B cell (primary cell): ENCODE results near the gene ULK4. TPM values are rescaled to one million over a fixed set of nuclear protein-coding genes. Genes with fewer than 3 reads are reported as not detected.

Experiments used
- ATAC-seq: fragments of 200-7000 bp; cut with Tn5 transposase; one replicate; pipeline ENCODE4 v1.10.0; 2021; ENCODE audit warnings: low read depth, mild to moderate bottlenecking, moderate number of reproducible peaks, moderate library complexity
- CTCF ChIA-PET: fragments of 350-600 bp; sonication (Branson Sonifier 250); formaldehyde crosslinking; loops from one replicate; lab custom pipeline; 2021; ENCODE audit warnings: antibody characterized with exemption, inconsistent platforms; lab: Charles Lee
- POLR2A ChIA-PET: fragments of 350-600 bp; sonication (Branson Sonifier 250); formaldehyde crosslinking; loops from one replicate; lab custom pipeline; 2021; ENCODE audit warnings: antibody characterized with exemption; lab: Charles Lee
- DNase-seq: peaks from one replicate; pipeline ENCODE4 v3.0.0; 2013
- H2AFZ ChIP-seq: 2 replicates; pipeline ENCODE4 v1.6.1; 2012; ENCODE audit warnings: mild to moderate bottlenecking, low read depth, low read length; ENCODE audit not compliant: insufficient read depth, poor library complexity, severe bottlenecking
- H3K27ac ChIP-seq, 2 donors: 1 replicate in 1 of 2; 2 replicates in 1 of 2; pipeline ENCODE4 v1.5.1; 2012 to 2013; ENCODE audit warnings: low read length in 2 of 2, mild to moderate bottlenecking in 2 of 2, moderate library complexity in 1 of 2
- H3K27me3 ChIP-seq, 4 experiments: fragments of 200-600 bp in 1 of 4; sonication (generic) in 1 of 4; replicated peaks in 1 of 4; 1 replicate in 2 of 4; 2 replicates in 2 of 4; pipeline versions ENCODE4 v1.6.1 to v1.7.0; 2013 to 2016; ENCODE audit warnings: low read length in 3 of 4, mild to moderate bottlenecking in 2 of 4, mixed read lengths in 1 of 4, moderate library complexity in 1 of 4; ENCODE audit not compliant: insufficient read depth in 4 of 4, control insufficient read depth in 3 of 4; ENCODE audit errors: control extremely low read depth in 1 of 4
- H3K36me3 ChIP-seq, 2 experiments: replicated peaks in 1 of 2; 1 replicate in 1 of 2; 2 replicates in 1 of 2; pipeline versions ENCODE4 v1.6.1 to v1.7.1; 2013; ENCODE audit warnings: low read length in 1 of 2; ENCODE audit not compliant: insufficient read depth in 2 of 2, control insufficient read depth in 1 of 2; ENCODE audit errors: control extremely low read depth in 1 of 2, extremely low read depth in 1 of 2
- H3K4me1 ChIP-seq, 2 donors: fragments of 200-600 bp in 1 of 2; sonication (generic) in 1 of 2; 1 replicate in 1 of 2; 2 replicates in 1 of 2; pipeline versions ENCODE4 v1.5.1 to v1.6.1; 2013 to 2017; ENCODE audit warnings: low read length in 2 of 2; ENCODE audit not compliant: control insufficient read depth in 2 of 2, insufficient read depth in 2 of 2
- H3K4me2 ChIP-seq: replicated peaks from 2 replicates; pipeline ENCODE3; 2012; ENCODE audit warnings: mild to moderate bottlenecking, low read depth, low read length; ENCODE audit not compliant: poor library complexity, severe bottlenecking
- H3K4me3 ChIP-seq, 5 experiments: fragments of 200-600 bp in 1 of 5; sonication (generic) in 1 of 5; 1 replicate in 3 of 5; 2 replicates in 2 of 5; pipeline versions ENCODE4 v1.5.1 to v1.7.0; 2011 to 2016; ENCODE audit warnings: low read length in 4 of 5, mild to moderate bottlenecking in 4 of 5, low read depth in 2 of 5, control low read depth in 1 of 5, moderate library complexity in 1 of 5; ENCODE audit not compliant: insufficient read depth in 1 of 5; ENCODE audit errors: control extremely low read depth in 1 of 5, extremely low read depth in 1 of 5
- H3K79me2 ChIP-seq: fragments of 200-600 bp; sonication (generic); one replicate; pipeline ENCODE4 v1.6.0; 2016; ENCODE audit warnings: low read length; ENCODE audit not compliant: control insufficient read depth, insufficient read depth
- H3K9ac ChIP-seq: fragments of 200-600 bp; sonication (generic); 2 replicates; pipeline ENCODE4 v1.6.1; 2017; ENCODE audit warnings: mild to moderate bottlenecking, low read length, moderate library complexity
- H3K9me3 ChIP-seq, 3 donors: one replicate each; pipeline versions ENCODE4 v1.6.1 to v1.7.1; 2013; ENCODE audit warnings: low read length in 2 of 3; ENCODE audit not compliant: control insufficient read depth in 2 of 3, insufficient read depth in 1 of 3; ENCODE audit errors: control extremely low read depth in 1 of 3
- H4K20me1 ChIP-seq: 2 replicates; pipeline ENCODE4 v1.6.0; 2012; ENCODE audit warnings: mild to moderate bottlenecking, low read length; ENCODE audit not compliant: insufficient read depth, control insufficient read depth, poor library complexity, severe bottlenecking
- H3K27ac Mint-ChIP-seq: one replicate; pipeline ENCODE4 v1.8.0; 2021; ENCODE audit warnings: mixed read lengths
- H3K27me3 Mint-ChIP-seq: one replicate; pipeline ENCODE4 v1.8.0; 2021; ENCODE audit warnings: mixed read lengths
- H3K4me1 Mint-ChIP-seq: one replicate; pipeline ENCODE4 v1.8.0; 2021; ENCODE audit warnings: mixed read lengths
- H3K4me3 Mint-ChIP-seq: one replicate; pipeline ENCODE4 v1.8.0; 2021; ENCODE audit warnings: mixed read lengths
- H3K9me3 Mint-ChIP-seq: one replicate; pipeline ENCODE4 v1.8.0; 2022; ENCODE audit warnings: mixed read lengths; ENCODE audit not compliant: insufficient read depth
- CTCF ChIP-seq: fragments of 200-600 bp; IDR thresholded peaks from one replicate; pipeline ENCODE4 v1.8.0; 2022; ENCODE audit warnings: antibody characterized with exemption, mild to moderate bottlenecking
- EZH2 ChIP-seq: IDR thresholded peaks from 2 replicates; pipeline ENCODE4 v1.6.1; 2012; ENCODE audit warnings: borderline replicate concordance, low read depth, mild to moderate bottlenecking, moderate library complexity, low read length; ENCODE audit not compliant: insufficient read depth, poor library complexity, severe bottlenecking
- WGBS: methylation state at CpG from one replicate; pipeline ENCODE4 v1.1.5; 2013; ENCODE audit warnings: missing lambda C conversion rate; ENCODE audit not compliant: insufficient coverage; 5-methylcytosine and 5-hydroxymethylcytosine counted together
- intact Hi-C: fragments of 100-400 bp; cut with micrococcal nuclease; formaldehyde crosslinking; loops from one replicate; pipeline ENCODE4 v1.10.0; 2022
- polyA plus RNA-seq: library from polyadenylated mRNA; depleted of rRNA; stranded (reverse); fragments of >200 nt; gene quantifications from 2 replicates; pipeline ENCODE4 v1.2.3, GENCODE V29; 2012
- total RNA-seq, 2 donors: library from RNA; stranded (reverse); fragments of 120-200 nt in 1 of 2; gene quantifications; 1 replicate in 1 of 2; 2 replicates in 1 of 2; pipeline versions ENCODE4 v1.2.3 to v1.2.4, GENCODE V29; 2013 to 2022

Gene ULK4
- total and polyA plus RNA-seq, 2 donors (not counting 1 experiment from before 2014, with no cell fraction given): 5.2 to 33.7 TPM

DNA sequence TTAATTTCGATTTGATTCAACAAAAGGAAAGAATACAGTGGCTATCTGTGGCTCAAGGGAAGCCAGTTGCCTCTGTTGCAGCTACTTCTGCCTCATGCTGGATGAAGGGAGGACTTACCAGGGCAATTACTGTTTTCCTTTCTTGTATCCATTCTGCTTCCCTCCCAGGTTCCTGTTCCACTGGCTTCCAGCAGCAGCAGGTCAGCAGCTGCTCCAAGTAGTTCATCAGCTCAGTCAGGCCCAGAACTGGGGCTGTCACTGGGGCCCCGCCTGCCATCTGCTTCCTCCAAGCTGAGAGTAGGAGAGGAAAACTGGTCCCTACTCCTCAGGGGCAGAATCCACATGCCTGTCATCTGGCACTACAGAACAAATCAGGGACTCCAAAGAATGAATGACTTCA is 48.6 kb upstream of the ULK4 start:
- Mint-ChIP-seq H3K9me3 (no peaks in the 10 kb centered on the region), H3K27me3 (no peaks in the 10 kb centered on the region), H3K4me3 (no peak overlapping the region), H3K4me1 (peaks cover 38% of the 10 kb centered on the region), H3K27ac (no peak overlapping the region)
- Histone ChIP-seq H3K27me3 (no peaks in the 10 kb centered on the region), H3K9me3 (no peaks in the 10 kb centered on the region), H3K4me2 (no peak overlapping the region), H4K20me1 (peaks cover 12% of the 10 kb centered on the region), H3K4me3 (no peak overlapping the region), H3K79me2 (peaks cover 17% of the 10 kb centered on the region), H2AFZ (no peak overlapping the region), H3K9ac (no peak overlapping the region), H3K27ac (no peak overlapping the region), H3K4me1 (peaks cover 28 to 33% of the 10 kb centered on the region in 2 donors), H3K36me3 (no peaks in the 10 kb centered on the region)
- CTCF ChIA-PET: interaction anchor here (1.1 to 1.3 kb wide), 2 partner anchors 11 to 48 kb away, joined by 3 read pairs; partner anchors contain the start of gene ULK4
- WGBS: 86% methylated on average over 1 of the region's 2 CpGs
- POLR2A ChIA-PET: no interaction called here
- TF ChIP-seq EZH2 (no peak), CTCF (no peak)
- ATAC-seq (no peak), DNase-seq (no peak)
- intact Hi-C loops: loop anchor here (5.0 kb wide), 2 partner anchors 808 to 1558 kb away; no protein-coding TSS in a partner anchor

DNA sequence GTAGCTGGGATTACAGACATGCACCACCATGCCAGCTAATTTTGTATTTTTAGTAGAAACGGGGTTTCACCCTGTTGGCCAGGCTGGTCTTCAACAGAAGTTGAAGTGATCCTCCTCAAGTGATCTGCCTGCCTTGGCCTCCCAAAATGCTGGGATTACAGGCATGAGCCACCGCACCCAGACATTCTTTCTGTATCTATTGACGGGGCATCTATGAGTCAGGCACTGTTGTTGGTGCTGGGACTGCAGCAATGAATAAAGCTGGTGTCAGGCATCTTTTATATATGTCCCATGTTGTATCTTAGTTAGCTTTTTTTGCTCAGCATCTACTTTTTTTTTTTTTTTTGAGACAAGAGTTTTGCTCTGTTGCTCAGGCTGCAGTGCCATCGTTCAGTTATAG is 47.6 kb upstream of the ULK4 start:
- no peaks in the 10 kb centered on the region for H3K9me3 ChIP-seq
- peaks cover 4% of the 10 kb centered on the region for H4K20me1 ChIP-seq
- 89% methylated on average over 3 of the region's 4 CpGs for WGBS
- H3K79me2 ChIP-seq: peaks cover 6% of the 10 kb centered on the region
- no peaks in the 10 kb centered on the region for H3K27me3 Mint-ChIP-seq
- H3K4me3 Mint-ChIP-seq: no peak overlapping the region
- no peak overlapping the region for H3K4me3 ChIP-seq
- intact Hi-C loops: no loop called here
- H2AFZ ChIP-seq: no peak overlapping the region
- H3K9ac ChIP-seq: no peak overlapping the region
- no peaks in the 10 kb centered on the region for H3K27me3 ChIP-seq
- CTCF ChIA-PET: interaction anchor here (1.3 to 1.8 kb wide), 2 partner anchors 10 to 48 kb away, joined by 3 to 4 read pairs; partner anchors contain the start of gene ULK4
- H3K4me2 ChIP-seq: no peak overlapping the region
- POLR2A ChIA-PET: interaction anchor here (0.6 kb wide), 2 partner anchors 37 to 50 kb away, joined by 4 read pairs; no protein-coding TSS in a partner anchor
- H3K9me3 Mint-ChIP-seq: no peaks in the 10 kb centered on the region
- H3K4me1 Mint-ChIP-seq: peaks cover 28% of the 10 kb centered on the region
- TF ChIP-seq CTCF: no peak
- TF ChIP-seq EZH2: no peak
- H3K4me1 ChIP-seq: peaks cover 21 to 25% of the 10 kb centered on the region in 2 donors
- no peak overlapping the region for H3K27ac ChIP-seq
- no peak overlapping the region for H3K27ac Mint-ChIP-seq
- no peaks in the 10 kb centered on the region for H3K36me3 ChIP-seq
- ATAC-seq (no peak), DNase-seq (no peak)
